HG03439 (cell line): Measurements from ENCODE around the gene MAP4K4.

ENCODE experiments used
- ATAC-seq: cut with Tn5 transposase; IDR thresholded peaks from one replicate; pipeline ENCODE4 v1.9.1; 2021; ENCODE audit warnings: mild to moderate bottlenecking, moderate library complexity; ENCODE audit not compliant: unreplicated experiment

MAP4K4 gene

DNA sequence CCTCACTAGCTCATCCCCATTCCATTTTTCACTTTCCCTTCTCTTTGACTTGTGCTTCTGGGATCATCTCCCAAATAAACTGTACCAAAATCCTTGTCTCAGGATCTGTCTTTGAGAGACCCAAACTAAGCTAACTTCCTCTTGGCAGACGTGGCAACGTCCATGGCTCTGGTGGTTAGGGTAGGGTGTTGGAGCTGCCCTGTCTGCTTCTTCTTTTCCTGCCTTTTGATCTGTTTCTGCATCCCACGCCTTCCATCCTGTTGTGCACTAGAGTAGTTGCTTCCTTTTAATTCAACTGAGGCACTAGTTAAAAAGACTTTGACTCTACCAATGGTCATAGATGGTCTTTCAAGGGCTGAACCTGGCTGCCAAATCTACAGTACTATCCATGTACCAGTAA, 5.5 kb upstream of the MAP4K4 start:
- ATAC-seq: no peak

DNA sequence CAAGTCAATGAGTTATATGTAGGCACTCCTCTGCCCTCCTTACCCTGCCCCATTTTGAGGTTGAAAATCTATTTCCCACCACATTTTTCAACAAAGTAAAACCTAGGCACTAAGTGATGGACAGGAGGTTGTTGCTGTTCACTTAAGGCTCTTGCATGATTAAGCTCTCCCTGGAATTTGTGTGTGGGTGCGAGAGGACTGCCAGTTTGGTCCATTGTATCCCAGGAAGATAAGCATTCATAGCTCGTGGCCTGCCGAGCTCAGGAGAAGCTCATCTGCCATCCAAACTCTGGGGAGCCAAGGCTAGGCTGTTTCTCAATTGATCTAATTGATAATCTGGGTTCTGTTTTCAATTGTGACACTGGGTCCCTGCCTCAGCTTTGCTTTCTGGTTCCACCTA, 4.7 kb upstream of the MAP4K4 start:
- ATAC-seq: no peak

DNA sequence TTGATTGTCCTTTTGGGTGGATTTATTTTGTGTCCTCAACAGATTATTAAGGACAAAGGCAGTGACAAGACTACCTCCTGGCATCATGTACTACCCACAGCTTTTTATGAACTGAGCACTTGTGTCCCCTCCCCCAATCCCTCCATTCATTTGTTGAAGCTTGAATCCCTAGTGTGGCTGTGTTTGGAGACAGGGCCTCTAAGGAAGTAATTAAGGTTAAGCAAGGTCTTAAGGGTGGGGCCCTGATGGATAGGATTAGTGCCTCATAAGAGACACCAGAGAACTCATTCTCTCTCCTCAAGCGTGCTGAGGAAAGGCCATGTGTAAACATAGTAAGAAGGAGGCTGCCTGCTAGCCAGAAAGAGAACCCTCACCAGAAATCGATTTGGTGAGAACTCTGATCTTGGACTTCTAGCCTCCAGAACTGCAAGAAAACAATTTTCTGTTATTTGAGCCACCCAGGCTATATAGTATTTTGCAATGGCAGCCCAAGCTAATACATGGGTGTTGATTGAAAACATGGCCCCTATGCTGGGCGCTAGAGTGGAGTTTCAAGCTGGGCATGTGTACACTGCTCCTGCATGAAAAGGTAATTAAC, 3.4 kb upstream of the MAP4K4 start:
- no peak for ATAC-seq

DNA sequence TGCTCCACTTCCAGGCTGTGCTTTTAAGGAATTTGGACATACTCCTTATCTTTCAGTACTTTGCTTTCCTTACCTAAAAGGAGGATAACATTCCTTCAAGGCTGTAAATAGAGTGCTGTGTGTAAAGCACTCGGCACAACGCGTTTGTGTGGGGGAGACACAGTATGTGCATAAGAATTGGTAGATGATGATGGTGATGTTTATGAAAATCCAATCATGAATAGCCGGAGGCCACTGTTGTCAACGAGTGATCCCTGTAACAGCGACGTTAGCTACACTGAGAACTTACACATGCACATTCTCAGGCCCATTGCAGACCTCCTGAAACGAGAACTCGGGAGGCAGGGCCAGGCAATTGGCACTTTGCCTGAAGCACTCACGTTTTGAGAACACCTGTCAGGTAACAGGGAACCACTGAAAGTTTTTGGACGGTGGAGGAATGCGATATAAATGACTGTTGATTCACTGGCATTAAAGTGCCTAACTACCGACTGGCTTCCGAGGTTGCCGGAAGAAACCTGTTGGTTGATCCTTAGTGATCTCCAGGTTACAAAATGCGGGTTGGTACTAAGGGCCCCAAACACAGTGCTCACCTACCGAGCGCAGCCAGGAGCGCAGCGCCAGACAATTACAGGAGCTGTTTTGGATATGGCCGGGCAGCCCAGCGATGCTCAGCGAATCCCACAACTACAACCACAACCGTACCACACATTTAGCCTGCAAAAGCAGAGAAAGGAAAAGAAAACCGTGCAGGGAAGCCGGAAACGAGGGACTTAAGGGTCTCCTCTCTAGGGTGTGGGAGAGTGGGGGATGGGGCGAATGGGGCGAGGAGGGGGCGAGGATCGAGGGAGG, 1.0 kb upstream of the MAP4K4 start:
- no peak for ATAC-seq

DNA sequence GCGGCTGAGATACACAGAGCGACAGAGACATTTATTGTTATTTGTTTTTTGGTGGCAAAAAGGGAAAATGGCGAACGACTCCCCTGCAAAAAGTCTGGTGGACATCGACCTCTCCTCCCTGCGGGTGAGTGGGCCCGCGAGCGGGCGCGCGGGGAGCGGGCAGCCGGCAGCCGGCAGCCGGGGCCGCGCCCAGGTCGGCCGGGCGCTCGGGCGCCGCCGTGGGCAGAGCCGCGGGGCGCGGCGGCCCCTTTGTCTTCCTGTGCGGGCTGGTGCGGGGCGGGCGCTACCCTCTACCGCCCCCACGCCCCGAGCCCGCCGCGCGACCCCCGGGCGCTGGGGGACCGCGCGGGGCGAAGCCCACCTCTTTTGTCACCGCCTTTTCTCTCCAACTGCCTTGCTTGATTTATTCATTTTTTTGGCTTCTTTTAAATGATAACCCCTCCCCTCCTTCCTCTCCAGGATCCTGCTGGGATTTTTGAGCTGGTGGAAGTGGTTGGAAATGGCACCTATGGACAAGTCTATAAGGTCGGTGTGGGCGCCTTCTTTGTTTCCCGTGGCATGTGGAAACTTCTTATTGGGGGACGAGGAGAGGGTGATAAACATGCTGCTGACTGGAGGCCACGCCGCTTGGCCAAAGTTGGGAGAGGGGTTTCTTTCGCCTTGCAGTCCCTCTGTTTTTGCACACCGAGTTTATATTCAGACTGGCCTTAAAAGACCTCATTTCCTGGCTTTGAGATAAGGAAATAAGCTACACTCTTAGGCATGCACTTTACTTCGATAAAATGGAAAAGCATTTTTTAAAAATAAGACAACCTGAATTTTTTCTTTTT, 722 bp downstream of the MAP4K4 start:
- peak; percentile 33 for ATAC-seq

DNA sequence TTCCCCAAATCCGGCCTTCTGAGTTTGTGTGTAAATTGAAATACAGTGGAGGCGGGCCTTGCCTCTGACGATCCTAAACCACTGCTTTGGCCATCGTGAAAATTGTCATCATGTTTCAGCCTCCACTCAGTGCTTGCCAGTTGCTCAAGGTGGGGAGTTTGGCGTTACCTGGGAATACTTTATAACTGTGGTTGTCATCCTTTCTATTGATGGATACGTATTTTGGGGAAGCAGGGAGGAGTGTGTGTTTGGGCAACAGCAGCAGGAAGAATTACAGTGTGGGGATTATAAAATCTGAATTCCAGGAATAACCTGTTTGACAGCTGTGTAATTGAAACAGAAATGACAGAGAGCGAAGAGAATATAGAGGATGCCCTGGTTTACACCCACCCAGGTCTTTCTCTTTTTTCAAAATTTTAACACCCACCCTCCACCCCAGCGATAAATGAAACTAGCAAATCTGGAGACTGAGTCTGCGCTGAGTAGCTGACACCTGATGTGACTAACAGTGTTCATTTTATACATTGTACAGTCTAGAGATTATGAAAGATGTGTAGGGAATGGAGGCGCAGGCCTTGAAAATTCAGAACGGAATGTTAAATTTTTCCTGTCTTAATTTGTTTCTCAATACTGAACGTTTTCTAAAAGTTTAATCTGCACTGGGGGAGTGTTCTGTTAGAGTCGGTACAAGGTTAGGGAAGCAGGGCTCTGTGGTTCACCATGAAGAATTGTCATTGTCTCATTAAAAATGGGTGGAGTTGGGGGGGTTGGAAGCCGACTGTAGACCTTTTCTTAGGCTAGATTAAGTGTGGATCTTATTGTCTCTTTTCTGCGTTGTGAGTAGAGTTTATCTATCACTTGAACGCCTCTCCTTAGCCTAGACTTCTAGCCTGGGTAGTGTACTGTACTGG, 1.6 kb downstream of the MAP4K4 start:
- ATAC-seq: no peak

DNA sequence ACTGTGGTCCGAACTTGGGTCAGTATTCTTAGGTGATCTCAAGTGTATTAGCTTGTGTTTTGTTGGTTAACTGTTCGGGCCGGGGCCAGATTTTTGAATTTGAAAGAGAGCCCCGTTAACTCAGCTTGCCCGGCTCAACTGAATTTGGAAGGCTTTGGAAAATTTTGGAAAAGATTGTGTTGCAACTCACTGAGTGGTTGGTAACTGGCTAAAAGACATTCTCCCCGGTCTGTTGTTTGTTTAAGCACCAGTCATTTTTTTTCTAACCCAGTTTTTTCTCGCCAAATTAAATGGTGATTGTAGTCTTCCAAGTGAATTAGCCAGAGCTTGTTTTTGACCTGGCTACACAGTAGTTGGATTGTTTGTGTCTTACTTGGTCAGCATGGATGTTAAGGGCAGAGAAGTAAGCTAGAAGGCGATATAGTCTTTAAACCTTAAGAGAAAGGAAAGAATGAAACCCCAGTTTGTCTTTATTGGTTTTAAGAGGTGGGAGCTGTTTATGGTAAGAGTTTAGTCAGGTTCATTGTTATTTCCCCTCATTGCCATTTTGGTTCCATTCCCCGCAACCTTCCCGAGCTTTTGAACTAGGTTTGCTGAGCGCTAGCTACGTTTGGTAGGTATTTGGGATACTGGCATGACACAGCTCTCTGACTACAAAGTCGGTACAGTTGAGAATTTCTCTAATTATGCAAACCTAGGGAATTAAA, 2.4 kb downstream of the MAP4K4 start:
- no peak for ATAC-seq

DNA sequence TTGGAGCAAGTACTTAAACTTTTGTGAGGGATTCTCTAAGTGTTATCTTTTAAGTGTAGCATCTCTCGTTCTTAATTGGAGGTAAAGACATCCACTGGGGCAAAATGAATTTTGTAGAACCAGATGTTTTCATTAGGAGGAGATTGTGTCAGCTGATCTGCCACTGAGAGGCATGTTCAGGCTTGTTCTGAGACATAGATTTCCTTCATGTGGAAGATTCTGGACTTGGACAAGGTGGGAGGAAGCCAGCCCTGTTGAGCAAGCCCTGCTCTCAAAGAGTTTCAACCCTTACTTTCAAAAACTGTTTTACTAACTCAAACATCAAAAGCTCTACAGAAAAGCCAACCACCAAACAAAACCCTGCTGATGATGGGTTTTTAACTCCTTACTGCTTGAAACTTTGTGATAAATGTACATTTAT, 6.5 kb downstream of the MAP4K4 start:
- ATAC-seq: no peak

DNA sequence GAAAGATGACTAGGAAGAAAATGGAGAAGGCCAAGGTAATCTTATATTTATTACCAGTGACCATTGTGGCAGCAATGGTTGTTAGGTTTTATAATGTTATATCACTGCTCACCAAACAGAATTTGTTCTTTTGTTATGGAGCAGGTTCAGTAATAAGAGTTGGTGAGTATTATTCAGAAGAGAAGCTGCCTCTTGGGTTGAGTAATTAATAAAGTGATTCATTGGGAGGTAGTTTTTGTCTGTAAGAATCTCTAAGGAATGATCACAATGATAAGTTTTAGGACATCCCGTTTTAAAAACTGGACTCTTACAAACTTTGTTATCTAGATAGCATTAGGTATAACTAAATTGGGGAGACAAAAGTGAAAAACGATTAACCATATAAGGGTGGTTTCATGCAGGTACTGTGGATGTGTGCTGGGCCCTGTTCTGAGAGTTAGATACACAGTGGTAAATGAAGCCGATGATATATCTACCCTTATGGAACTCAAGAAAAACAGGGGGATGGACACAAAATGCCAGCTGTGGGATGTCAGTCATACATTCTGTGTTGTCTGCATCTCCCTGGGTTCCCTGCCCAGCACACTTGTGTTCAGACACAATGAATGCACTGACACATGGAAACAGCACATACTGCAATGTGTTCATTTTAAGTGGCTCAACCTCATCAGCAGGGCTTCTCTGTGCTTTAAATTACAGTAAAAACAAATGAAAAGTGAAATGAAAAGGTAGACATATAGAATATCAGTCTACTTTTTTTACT, 7.5 kb downstream of the MAP4K4 start:
- ATAC-seq: no peak

DNA sequence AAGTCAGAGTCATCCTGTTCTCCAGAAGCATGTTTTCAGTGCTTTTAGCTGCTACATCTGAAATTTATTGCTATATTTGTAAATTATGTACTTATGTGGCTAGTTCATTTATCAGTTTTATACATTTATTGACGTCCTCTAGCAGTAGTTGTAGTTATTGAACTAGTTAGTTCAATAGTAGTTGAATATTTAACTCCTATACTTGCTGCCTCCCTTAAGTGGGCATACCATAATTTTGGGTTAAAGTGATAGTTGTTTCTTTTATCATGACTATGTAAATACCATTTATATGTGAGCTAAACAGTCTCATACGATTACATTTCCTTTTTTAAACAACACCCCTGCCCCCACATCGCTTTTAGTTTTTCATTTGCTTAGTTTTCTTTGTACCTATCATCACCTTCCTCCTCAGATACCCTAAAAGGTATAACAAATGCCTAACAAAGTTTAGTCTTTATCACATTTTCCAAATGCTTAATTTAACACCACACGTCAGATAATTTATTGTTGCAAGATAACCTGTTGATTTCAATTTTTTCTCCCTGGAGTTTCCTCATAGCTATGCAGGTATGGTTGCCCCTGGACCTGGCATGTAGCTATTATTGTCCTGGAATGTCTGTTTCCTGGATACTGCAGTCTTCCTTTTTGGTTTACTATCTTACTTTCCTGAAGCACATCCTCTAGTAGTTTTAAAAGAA, 8.8 kb downstream of the MAP4K4 start:
- ATAC-seq: no peak

DNA sequence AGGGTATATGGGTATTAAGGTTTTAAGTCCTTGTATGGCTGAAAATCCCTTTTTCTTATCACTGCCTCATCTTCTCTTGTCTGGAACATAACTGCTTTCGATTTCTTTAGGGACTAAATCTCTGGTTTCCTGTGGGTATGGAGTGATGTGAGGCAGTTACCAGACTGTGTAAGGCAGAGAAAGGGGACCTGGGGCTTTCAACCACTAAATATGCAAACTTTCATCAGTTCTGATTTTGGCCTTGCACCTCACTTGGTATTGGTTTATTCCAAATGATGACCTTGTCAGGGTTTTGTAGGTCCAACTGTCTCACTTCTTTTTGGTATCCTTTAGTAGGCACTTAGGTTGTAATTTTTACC, 9.3 kb downstream of the MAP4K4 start:
- no peak for ATAC-seq

DNA sequence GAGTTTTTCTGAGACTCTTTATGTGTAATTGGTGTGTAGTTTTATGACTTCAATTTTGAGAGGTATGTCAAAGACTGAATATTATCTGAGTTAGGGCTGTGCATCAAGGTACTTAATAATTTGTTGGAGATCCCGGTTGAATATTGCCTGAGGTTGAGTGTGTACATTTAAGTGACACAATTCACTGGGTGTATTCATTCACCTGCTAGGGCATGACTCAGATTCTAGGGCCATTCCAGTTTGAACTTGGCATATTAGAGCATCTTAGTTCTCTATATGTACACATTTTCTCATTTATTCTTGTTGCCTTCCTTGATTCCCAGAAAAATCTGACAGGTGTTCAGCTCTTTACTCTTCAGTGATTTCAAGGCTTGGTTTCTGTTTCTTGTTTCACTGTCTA, 12.5 kb downstream of the MAP4K4 start:
- no peak for ATAC-seq

DNA sequence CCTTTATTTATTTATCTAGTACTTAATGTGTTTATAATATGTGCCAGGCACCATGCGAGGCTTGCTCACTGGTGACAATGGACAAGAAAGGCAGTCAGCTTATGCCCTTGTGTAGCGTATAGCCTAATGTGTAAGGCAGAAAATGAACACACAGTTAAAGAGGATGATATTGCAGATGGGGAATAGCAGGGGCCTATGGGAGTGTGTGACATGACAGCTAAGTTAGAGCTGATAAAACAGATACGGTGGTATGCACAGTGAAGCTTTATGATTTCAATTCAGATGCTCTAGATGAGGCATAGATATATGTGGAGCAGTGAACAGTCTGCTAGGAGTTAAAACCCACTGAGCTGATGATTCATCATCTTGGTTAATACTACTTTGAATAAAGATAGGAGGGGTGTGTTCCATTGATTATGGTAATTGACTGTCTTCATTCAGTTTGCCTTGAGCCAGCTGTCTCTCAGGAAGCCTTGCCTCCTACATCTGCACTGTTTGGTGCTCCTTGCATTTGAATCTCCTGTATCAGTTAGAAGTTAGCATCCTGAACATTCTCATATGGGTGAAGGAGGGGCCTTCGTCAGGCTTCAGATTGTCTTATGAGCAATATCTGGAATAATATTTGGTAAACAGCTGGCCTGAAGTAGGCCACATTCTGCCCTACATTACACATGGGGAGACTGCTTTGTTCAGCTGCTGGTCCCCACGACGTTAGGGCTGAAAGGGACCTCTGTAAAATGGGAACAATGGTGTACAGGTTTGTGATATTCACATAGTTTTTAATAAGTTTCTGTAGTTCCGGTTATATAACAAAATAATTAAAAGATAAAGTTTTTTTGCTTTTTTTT, 13.2 kb downstream of the MAP4K4 start:
- no peak for ATAC-seq

DNA sequence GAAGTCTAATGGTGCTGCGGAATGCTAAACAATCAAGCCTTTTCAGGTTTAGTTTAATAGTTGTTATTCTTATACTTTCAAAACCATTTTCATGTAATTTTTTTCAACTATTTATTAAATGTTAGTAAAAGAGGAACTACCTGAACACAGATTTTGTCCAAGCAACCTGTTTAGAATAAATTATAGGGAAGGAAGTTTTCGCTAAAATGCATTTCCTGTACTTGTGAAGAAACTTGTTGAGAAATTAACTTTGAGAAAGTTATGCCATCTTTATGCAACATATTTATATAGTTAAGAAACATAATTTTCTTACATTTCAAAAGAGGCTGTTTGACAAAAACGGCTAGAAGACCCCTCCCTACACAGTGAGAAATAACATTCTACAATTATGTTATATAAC, 16.6 kb downstream of the MAP4K4 start:
- ATAC-seq: no peak

DNA sequence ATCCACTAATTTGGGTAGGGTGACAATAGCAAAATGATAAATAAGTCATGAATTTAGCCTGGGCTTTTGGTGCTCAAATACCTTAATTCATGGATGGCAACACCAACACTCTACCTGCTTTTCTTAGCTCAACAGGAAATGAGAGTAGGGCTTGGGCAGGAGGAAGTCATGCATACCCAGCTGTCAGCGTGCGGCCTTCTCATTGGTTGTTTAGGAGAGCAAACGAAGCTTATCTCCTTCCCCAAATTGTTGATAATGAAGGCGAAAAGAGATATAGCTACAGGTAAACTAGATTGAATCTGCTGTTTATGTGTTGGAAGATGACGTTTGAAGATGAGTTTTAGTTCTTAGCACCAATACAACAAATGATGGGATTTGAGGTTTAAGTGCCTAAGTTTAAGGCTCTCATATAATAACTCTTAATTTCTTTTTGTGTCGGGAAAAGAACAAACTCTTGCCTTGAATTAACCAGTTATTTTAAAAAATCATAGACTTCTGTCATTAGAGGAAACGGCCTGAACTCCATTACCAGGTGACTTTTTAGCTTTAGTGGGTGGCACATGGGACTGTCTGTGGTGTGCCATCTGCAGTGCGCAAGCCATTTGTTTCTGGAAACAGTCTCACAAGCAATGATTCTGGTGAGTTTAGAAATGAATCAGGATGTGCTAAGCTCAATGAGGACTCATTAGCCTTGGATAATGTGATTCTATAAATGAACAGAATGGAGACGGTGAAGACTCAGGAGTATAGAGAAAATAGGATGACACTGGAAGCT, 19.8 kb downstream of the MAP4K4 start:
- ATAC-seq: peak; percentile 55

DNA sequence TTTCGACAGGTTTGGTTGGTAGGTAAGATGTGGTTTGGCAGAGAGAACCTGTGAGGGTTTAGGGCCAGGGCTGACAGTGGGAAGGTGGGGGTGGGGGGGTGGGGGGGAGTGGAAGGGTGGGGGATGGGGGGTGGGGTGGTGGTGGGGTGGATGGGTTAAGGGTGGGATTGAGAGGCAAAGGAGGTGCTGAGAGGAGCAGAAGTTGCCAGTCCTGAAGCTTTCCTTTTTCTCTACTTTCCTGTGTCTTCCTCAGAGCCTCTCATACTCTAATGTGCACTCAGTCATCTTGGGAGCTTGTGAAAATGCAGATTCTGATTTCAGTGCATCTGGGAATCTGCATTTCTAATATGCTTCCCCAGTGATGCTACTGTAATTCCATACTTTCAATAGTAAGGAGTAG, 21.0 kb downstream of the MAP4K4 start:
- no peak for ATAC-seq

DNA sequence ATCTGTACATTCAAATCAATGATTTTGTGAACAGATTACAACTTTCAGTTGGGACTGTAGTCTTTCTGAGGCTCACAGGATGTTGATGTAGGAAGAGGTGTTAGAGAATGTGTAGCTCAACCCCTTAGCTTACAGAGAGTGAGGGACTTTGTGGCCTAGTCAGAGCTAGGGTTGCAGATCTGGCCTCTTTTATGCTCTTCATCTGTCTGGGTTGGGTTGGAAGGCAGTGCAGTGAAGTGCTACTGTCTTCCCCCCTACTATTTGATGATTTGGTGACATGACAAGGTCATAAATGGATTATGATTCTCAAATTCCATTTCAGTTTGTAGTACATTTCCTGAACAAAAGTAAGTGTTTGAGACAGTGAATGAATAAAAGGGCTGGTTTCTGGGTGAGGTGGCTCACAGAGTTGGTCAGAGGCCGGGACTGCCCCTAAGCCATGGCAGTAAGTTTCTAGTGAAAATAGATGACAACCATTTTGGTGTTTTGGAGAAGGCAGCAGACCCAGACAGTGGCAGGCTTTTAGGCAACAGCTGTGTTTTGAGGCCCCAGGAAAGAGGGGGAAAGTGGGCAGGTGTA, 21.6 kb downstream of the MAP4K4 start:
- no peak for ATAC-seq
